ENCODE data around the gene NEDD4L. TPM values are rescaled to one million over a fixed set of nuclear protein-coding genes. Genes with fewer than 3 reads are reported as not detected.
"Not testable (repeated sequence)": the region's sequence is repeated elsewhere in the genome, so short reads cannot be mapped to it uniquely, and the experiment has no call there.

The NEDD4L gene
- total and polyA plus RNA-seq, 9 donors: 24.8 to 43.1 (median 34.0) TPM

DNA sequence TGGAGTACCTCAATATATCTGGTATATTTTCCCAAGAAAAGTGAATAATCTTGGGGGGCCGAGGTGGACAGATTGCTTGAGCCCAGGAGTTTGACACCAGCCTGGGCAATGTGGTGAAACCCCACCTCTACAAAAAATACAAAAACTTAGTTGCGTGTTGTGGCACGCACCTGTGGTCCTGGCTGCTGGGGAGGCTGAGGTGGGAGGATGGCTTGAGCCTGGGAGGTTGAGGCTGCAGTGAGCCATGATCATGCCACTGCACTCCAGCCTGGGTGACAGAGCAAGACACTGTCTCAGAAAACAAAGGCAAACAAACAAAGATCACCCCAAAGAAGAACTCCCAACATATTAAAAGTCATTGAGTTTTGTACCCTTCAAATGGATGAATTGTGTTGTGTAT, 6.9 kb downstream of the NEDD4L start:
- H3K36me3 ChIP-seq (ENCODE audit: control insufficient read depth, insufficient read depth, low read length); H3K4me1 ChIP-seq (ENCODE audit: control insufficient read depth, insufficient read depth, low read length); H3K27me3 ChIP-seq (ENCODE audit: control insufficient read depth, insufficient read depth, low read length); H3K9me3 ChIP-seq (replicated peaks; ENCODE audit: control insufficient read depth, low read depth, low read length); DNase-seq; H3K4me3 ChIP-seq (ENCODE audit: low read length); H3K27ac ChIP-seq (ENCODE audit: low read length): not testable (repeated sequence)
- WGBS (ENCODE audit: insufficient coverage): no CpG with 5 or more reads among the region's 3 CpGs

GRCh38 chr18:58051765-58052460, 7.9 kb downstream of the NEDD4L start:
- Histone ChIP-seq H3K27me3 (ENCODE audit: control insufficient read depth, insufficient read depth, low read length) (no peaks in the 10 kb centered on the region), H3K4me3 (ENCODE audit: low read length) (no peak overlapping the region), H3K36me3 (ENCODE audit: control insufficient read depth, insufficient read depth, low read length) (no peaks in the 10 kb centered on the region), H3K9me3 (replicated peaks; ENCODE audit: control insufficient read depth, low read depth, low read length) (no peaks in the 10 kb centered on the region), H3K4me1 (ENCODE audit: control insufficient read depth, insufficient read depth, low read length) (peaks cover 2% of the 10 kb centered on the region), H3K27ac (ENCODE audit: low read length) (no peak overlapping the region)
- DNase-seq: peak; percentile 70
- WGBS (ENCODE audit: insufficient coverage): no CpG with 5 or more reads among the region's 4 CpGs

GRCh38 chr18:58052960-58053359, 8.9 kb downstream of the NEDD4L start:
- H3K4me1 ChIP-seq (ENCODE audit: control insufficient read depth, insufficient read depth, low read length): peaks cover 6% of the 10 kb centered on the region
- no peak for DNase-seq
- H3K36me3 ChIP-seq (ENCODE audit: control insufficient read depth, insufficient read depth, low read length): no peaks in the 10 kb centered on the region
- 92% methylated on average over 2 of the region's 3 CpGs for WGBS (ENCODE audit: insufficient coverage)
- H3K27me3 ChIP-seq (ENCODE audit: control insufficient read depth, insufficient read depth, low read length): no peaks in the 10 kb centered on the region
- no peak overlapping the region for H3K27ac ChIP-seq (ENCODE audit: low read length)
- H3K4me3 ChIP-seq (ENCODE audit: low read length): no peak overlapping the region
- no peaks in the 10 kb centered on the region for H3K9me3 ChIP-seq (replicated peaks; ENCODE audit: control insufficient read depth, low read depth, low read length)

- no peak overlapping the region for H3K27ac ChIP-seq (ENCODE audit: low read length)
- no peaks in the 10 kb centered on the region for H3K36me3 ChIP-seq (ENCODE audit: control insufficient read depth, insufficient read depth, low read length)
- 39% methylated on average over 4 of the region's 8 CpGs for WGBS (ENCODE audit: insufficient coverage)
- no peaks in the 10 kb centered on the region for H3K9me3 ChIP-seq (replicated peaks; ENCODE audit: control insufficient read depth, low read depth, low read length)
- H3K27me3 ChIP-seq (ENCODE audit: control insufficient read depth, insufficient read depth, low read length): no peaks in the 10 kb centered on the region
- no peak overlapping the region for H3K4me3 ChIP-seq (ENCODE audit: low read length)
- peaks cover 6% of the 10 kb centered on the region for H3K4me1 ChIP-seq (ENCODE audit: control insufficient read depth, insufficient read depth, low read length)
- DNase-seq: no peak
Observed at GRCh38 chr18:58054041-58054781, 10.2 kb downstream of the NEDD4L start.

- Histone ChIP-seq H3K4me1 (ENCODE audit: control insufficient read depth, insufficient read depth, low read length) (peaks cover 6% of the 10 kb centered on the region), H3K27ac (ENCODE audit: low read length) (no peak overlapping the region), H3K27me3 (ENCODE audit: control insufficient read depth, insufficient read depth, low read length) (no peaks in the 10 kb centered on the region), H3K36me3 (ENCODE audit: control insufficient read depth, insufficient read depth, low read length) (no peaks in the 10 kb centered on the region), H3K9me3 (replicated peaks; ENCODE audit: control insufficient read depth, low read depth, low read length) (no peaks in the 10 kb centered on the region), H3K4me3 (ENCODE audit: low read length) (no peak overlapping the region)
- DNase-seq: no peak
- no CpG with 5 or more reads among the region's 4 CpGs for WGBS (ENCODE audit: insufficient coverage)
Observed at GRCh38 chr18:58055890-58056558, 12.0 kb downstream of the NEDD4L start.

DNA sequence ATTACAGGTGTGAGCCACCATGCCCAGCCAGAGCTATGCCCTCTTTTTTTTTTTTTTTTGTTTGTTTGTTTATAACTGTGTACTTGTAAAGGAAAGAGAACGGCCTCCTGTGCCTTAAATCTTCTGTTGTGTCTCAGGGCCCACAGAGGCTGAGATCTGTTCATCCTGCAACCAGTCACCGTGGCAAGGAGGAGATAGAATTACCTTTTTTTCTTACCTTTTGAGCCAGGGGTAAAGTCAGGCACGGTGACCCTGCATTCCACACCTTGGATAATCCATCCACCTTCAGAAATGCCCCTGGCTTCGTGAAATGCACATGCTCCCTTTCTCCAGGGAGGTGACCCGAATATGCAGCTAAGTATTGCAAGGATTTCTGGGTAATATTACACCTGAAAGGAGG, 12.8 kb downstream of the NEDD4L start:
- Histone ChIP-seq H3K4me1 (ENCODE audit: control insufficient read depth, insufficient read depth, low read length) (peaks cover 6% of the 10 kb centered on the region), H3K9me3 (replicated peaks; ENCODE audit: control insufficient read depth, low read depth, low read length) (no peaks in the 10 kb centered on the region), H3K27ac (ENCODE audit: low read length) (no peak overlapping the region), H3K4me3 (ENCODE audit: low read length) (no peak overlapping the region), H3K27me3 (ENCODE audit: control insufficient read depth, insufficient read depth, low read length) (no peaks in the 10 kb centered on the region), H3K36me3 (ENCODE audit: control insufficient read depth, insufficient read depth, low read length) (no peaks in the 10 kb centered on the region)
- WGBS (ENCODE audit: insufficient coverage): no CpG with 5 or more reads among the region's 5 CpGs
- no peak for DNase-seq

DNA sequence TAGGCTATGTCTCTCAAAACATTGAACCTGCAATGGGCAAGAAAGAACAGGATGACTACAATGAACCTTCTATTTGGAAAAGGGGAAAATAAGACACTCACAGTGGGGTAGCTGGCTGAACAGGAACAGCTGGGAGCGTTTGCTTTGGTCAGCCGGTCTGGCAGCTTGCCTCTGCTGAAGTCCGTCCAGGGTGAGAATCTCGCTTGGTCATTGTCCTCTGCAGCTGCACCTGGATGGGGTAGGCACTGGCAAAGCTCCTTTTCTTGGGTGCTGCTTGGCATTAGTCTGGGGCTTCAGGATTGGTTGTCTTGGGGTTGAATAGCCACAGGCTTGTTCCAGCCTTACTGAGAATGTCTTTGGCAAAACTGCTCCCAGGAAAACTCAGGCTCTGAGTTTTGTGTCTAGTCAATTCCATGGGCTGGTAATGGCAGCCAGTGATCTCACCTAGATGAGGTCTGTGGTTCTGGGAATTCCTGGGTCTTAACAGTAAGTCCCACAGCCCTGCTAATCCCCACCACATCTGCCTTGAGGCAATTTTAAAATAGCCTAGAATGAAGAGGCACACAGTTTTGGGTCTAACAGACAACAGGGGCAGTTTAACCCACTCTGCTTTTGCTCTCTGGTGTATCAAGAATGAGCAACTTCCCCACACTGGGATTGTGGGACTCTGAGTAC, 13.4 kb downstream of the NEDD4L start:
- DNase-seq: peak; percentile 22
- Histone ChIP-seq H3K36me3 (ENCODE audit: control insufficient read depth, insufficient read depth, low read length) (no peaks in the 10 kb centered on the region), H3K27ac (ENCODE audit: low read length) (no peak overlapping the region), H3K9me3 (replicated peaks; ENCODE audit: control insufficient read depth, low read depth, low read length) (no peaks in the 10 kb centered on the region), H3K27me3 (ENCODE audit: control insufficient read depth, insufficient read depth, low read length) (no peaks in the 10 kb centered on the region), H3K4me3 (ENCODE audit: low read length) (no peak overlapping the region), H3K4me1 (ENCODE audit: control insufficient read depth, insufficient read depth, low read length) (peaks cover 6% of the 10 kb centered on the region)
- WGBS (ENCODE audit: insufficient coverage): 64% methylated on average over 3 of the region's 4 CpGs

DNA sequence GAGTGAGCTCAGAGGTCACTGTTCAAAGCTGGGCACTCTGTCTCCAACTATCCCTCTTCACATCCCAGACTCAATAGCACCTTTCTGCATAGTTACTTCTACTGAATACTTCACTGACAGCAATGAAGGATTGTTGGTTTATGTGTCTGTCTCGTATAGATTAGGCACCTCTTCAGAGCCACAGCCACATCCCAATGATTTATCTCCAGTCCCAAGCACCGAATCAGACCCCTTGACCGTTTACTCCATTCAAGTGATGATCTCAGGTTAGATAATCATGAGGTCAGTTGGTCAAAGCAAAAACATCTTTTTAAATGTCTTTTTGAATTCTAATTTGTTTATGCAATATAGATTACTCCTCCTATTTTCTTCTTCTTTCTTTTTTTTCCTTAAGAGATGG, 14.7 kb downstream of the NEDD4L start:
- no peaks in the 10 kb centered on the region for H3K9me3 ChIP-seq (replicated peaks; ENCODE audit: control insufficient read depth, low read depth, low read length)
- H3K4me3 ChIP-seq (ENCODE audit: low read length): no peak overlapping the region
- H3K4me1 ChIP-seq (ENCODE audit: control insufficient read depth, insufficient read depth, low read length): peaks cover 6% of the 10 kb centered on the region
- no peaks in the 10 kb centered on the region for H3K27me3 ChIP-seq (ENCODE audit: control insufficient read depth, insufficient read depth, low read length)
- DNase-seq: no peak
- no peak overlapping the region for H3K27ac ChIP-seq (ENCODE audit: low read length)
- no peaks in the 10 kb centered on the region for H3K36me3 ChIP-seq (ENCODE audit: control insufficient read depth, insufficient read depth, low read length)
- no CpG with 5 or more reads among the region's 3 CpGs for WGBS (ENCODE audit: insufficient coverage)

GRCh38 chr18:58060254-58060653, 16.2 kb downstream of the NEDD4L start:
- no peak for DNase-seq
- Histone ChIP-seq H3K27me3 (ENCODE audit: control insufficient read depth, insufficient read depth, low read length) (no peaks in the 10 kb centered on the region), H3K27ac (ENCODE audit: low read length) (no peak overlapping the region), H3K9me3 (replicated peaks; ENCODE audit: control insufficient read depth, low read depth, low read length) (no peaks in the 10 kb centered on the region), H3K4me1 (ENCODE audit: control insufficient read depth, insufficient read depth, low read length) (peaks cover 6% of the 10 kb centered on the region), H3K4me3 (ENCODE audit: low read length) (no peak overlapping the region), H3K36me3 (ENCODE audit: control insufficient read depth, insufficient read depth, low read length) (no peaks in the 10 kb centered on the region)
- WGBS (ENCODE audit: insufficient coverage): 62% methylated on average over 1 of the region's 5 CpGs

GRCh38 chr18:58061349-58061748, 17.3 kb downstream of the NEDD4L start:
- Histone ChIP-seq H3K36me3 (ENCODE audit: control insufficient read depth, insufficient read depth, low read length) (no peaks in the 10 kb centered on the region), H3K27ac (ENCODE audit: low read length) (no peak overlapping the region), H3K4me1 (ENCODE audit: control insufficient read depth, insufficient read depth, low read length) (peaks cover 6% of the 10 kb centered on the region), H3K9me3 (replicated peaks; ENCODE audit: control insufficient read depth, low read depth, low read length) (no peaks in the 10 kb centered on the region), H3K4me3 (ENCODE audit: low read length) (no peak overlapping the region), H3K27me3 (ENCODE audit: control insufficient read depth, insufficient read depth, low read length) (no peaks in the 10 kb centered on the region)
- DNase-seq: no peak
- no CpG with 5 or more reads among the region's 3 CpGs for WGBS (ENCODE audit: insufficient coverage)
